Psoas muscle (tissue), 8 donors: Measurements from ENCODE around the gene ADGRG3. TPM values are rescaled to one million over a fixed set of nuclear protein-coding genes. Genes with fewer than 3 reads are reported as not detected.
A peak's percentile ranks its signal among the peaks of the same experiment; 100 is the strongest.

Source experiments
- ATAC-seq, 4 donors: fragments of 200-7000 bp; cut with Tn5 transposase; one replicate each; pipeline ENCODE4 v1.9.1; 2020; ENCODE audit warnings: moderate library complexity in 3 of 4, mild to moderate bottlenecking in 2 of 4
- DNase-seq, 2 donors: peaks; one replicate each; pipeline ENCODE4 v3.0.0-alpha.2; 2020
- H3K27ac ChIP-seq: fragments of 200-600 bp; one replicate; pipeline ENCODE4 v1.8.0; 2022
- H3K27me3 ChIP-seq, 3 donors: fragments of 200-600 bp in 1 of 3; one replicate each; pipeline versions ENCODE4 v1.6.1 to v1.8.0; 2013 to 2022; ENCODE audit warnings: low read length in 2 of 3, mild to moderate bottlenecking in 2 of 3, moderate library complexity in 1 of 3; ENCODE audit not compliant: insufficient read depth in 3 of 3
- H3K36me3 ChIP-seq, 2 donors: fragments of 200-600 bp in 1 of 2; one replicate each; pipeline versions ENCODE4 v1.6.1 to v1.8.0; 2013 to 2022; ENCODE audit warnings: low read depth in 1 of 2, mild to moderate bottlenecking in 1 of 2, moderate library complexity in 1 of 2; ENCODE audit not compliant: insufficient read depth in 1 of 2
- H3K4me1 ChIP-seq: fragments of 200-600 bp; one replicate; pipeline ENCODE4 v1.8.0; 2022
- H3K4me3 ChIP-seq: fragments of 200-600 bp; one replicate; pipeline ENCODE4 v1.8.0; 2022; ENCODE audit warnings: mild to moderate bottlenecking
- H3K9me3 ChIP-seq: fragments of 200-600 bp; one replicate; pipeline ENCODE4 v1.8.0; 2022
- WGBS, 3 donors: extraction: QIAGEN DNeasy Blood & Tissue Kit; methylation state at CpG; one replicate each; pipeline versions ENCODE4 v1.1.6 to v1.1.7; 2013; 5-methylcytosine and 5-hydroxymethylcytosine counted together
- intact Hi-C, 2 donors: fragments of 100-400 bp; cut with DNase I; formaldehyde crosslinking; loops; one replicate each; pipeline versions ENCODE4 v1.11.0 to v1.14.2; 2022
- polyA plus RNA-seq, 3 donors: library from polyadenylated mRNA; stranded (reverse); fragments of 200-250 nt; gene quantifications; one replicate each; pipeline ENCODE4 v1.2.3, GENCODE V29; 2013
- total RNA-seq, 4 donors: library from RNA; stranded (reverse); fragmentation: NEBNext Ultra II Directional in 2 of 4; extraction: Animal tissue kit (Norgen Biotek cat#: 25700) in 2 of 4; gene quantifications; one replicate each; pipeline versions ENCODE4 v1.2.1 to v1.2.4, GENCODE V29; 2021 to 2023
- TF ChIP-seq, protein P1 (sequence below): fragments of 200-600 bp; IDR thresholded peaks from one replicate; pipeline ENCODE4 v1.8.0; 2022; ENCODE audit warnings: antibody characterized with exemption
- donor health status: healthy with polysubstance abuse.
- donor health status: DM: no; HTN: no; CAD: no; lungs with moderate emphysema.
- donor health status: Bipolar disorder and iron deficiency.
- donor health status: healthy.
- donor health status: DM: yes; HTN: yes; CAD: no.
- donor health status: DM: no; HTN: no; CAD: no.
- donor health status: DM: no; HTN: no; CAD: no.
- donor health status: DM: yes; HTN: yes; CAD: no.

Gene ADGRG3
- total and polyA plus RNA-seq, 7 donors: 0.16 to 0.57 (median 0.31) TPM

DNA sequence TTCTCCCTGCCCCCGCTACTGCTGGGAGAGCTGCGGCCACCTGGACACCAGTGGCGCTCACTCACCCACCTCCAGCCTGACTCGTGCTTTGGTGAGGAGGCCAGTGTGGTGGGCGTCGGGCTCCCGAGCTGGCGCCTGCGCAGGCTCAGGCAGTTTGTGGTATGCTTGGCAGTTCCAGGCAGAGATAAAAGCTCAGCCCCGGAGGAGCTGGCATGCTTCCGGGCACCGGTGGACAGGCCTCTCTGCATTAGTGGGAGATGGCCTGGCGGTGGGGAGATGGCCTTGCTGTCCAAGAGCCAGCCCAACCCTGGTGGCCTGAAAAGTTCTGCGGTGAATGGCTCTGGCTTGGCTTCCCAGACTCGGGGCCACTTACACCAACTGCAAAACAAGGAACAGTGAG lies 35.5 kb upstream of the ADGRG3 start:
- H3K27me3 ChIP-seq: peaks cover 0 to 14% (median 8%) of the 10 kb centered on the region in 3 donors
- no peaks in the 10 kb centered on the region for H3K9me3 ChIP-seq
- no peak overlapping the region for H3K27ac ChIP-seq
- 44 to 63% (median 58%) methylated on average over 15 of the region's 15 CpGs for WGBS, 3 donors
- TF ChIP-seq, protein P1, sequence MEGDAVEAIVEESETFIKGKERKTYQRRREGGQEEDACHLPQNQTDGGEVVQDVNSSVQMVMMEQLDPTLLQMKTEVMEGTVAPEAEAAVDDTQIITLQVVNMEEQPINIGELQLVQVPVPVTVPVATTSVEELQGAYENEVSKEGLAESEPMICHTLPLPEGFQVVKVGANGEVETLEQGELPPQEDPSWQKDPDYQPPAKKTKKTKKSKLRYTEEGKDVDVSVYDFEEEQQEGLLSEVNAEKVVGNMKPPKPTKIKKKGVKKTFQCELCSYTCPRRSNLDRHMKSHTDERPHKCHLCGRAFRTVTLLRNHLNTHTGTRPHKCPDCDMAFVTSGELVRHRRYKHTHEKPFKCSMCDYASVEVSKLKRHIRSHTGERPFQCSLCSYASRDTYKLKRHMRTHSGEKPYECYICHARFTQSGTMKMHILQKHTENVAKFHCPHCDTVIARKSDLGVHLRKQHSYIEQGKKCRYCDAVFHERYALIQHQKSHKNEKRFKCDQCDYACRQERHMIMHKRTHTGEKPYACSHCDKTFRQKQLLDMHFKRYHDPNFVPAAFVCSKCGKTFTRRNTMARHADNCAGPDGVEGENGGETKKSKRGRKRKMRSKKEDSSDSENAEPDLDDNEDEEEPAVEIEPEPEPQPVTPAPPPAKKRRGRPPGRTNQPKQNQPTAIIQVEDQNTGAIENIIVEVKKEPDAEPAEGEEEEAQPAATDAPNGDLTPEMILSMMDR: no peak
- H3K4me3 ChIP-seq: no peak overlapping the region
- peaks cover 6% of the 10 kb centered on the region for H3K4me1 ChIP-seq
- DNase-seq (no peak), ATAC-seq (no peak)
- H3K36me3 ChIP-seq: no peaks in the 10 kb centered on the region
- intact Hi-C loops: no loop called here

GRCh38 chr16:57633383-57634064 lies 34.6 kb upstream of the ADGRG3 start:
- H3K9me3 ChIP-seq: no peaks in the 10 kb centered on the region
- no peaks in the 10 kb centered on the region for H3K4me1 ChIP-seq
- WGBS, 3 donors: 88 to 93% (median 88%) methylated on average over 11 of the region's 11 CpGs
- H3K27me3 ChIP-seq: peaks cover 0 to 11% (median 3%) of the 10 kb centered on the region in 3 donors
- intact Hi-C loops: no loop called here
- no peak for DNase-seq
- no peak for ATAC-seq
- H3K27ac ChIP-seq: peak overlapping the region; percentile 23
- TF ChIP-seq, protein P1: no peak
- H3K4me3 ChIP-seq: no peak overlapping the region
- H3K36me3 ChIP-seq: no peaks in the 10 kb centered on the region

DNA sequence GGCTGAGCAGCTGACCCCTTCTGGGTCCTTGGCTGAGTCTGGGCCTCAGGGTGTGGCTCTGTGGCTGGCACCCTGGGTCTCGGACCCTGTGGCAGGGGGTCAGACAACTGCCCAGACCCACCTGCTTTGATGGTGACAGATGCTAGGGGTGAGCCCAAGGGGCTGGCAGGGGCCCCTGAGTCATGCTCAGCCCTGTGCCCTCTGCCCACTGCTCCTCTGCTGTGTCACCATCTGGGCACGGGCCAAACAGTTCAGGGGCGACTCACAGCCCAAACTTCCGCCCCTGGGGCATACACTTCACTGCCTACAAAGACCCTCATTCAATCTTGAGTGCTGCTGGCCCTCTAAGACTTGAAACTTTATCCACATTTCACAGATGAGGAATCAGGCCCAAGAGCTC lies 33.9 kb upstream of the ADGRG3 start:
- 57 to 75% (median 67%) methylated on average over 2 to 4 of the region's 4 CpGs for WGBS, 3 donors
- Histone ChIP-seq H3K27me3 (peaks cover 0 to 12% (median 3%) of the 10 kb centered on the region in 3 donors), H3K36me3 (no peaks in the 10 kb centered on the region), H3K4me3 (no peak overlapping the region), H3K4me1 (no peaks in the 10 kb centered on the region), H3K27ac (peak overlapping the region; percentile 23), H3K9me3 (no peaks in the 10 kb centered on the region)
- no peak for DNase-seq
- intact Hi-C loops: no loop called here
- TF ChIP-seq, protein P1: no peak
- ATAC-seq: no peak

DNA sequence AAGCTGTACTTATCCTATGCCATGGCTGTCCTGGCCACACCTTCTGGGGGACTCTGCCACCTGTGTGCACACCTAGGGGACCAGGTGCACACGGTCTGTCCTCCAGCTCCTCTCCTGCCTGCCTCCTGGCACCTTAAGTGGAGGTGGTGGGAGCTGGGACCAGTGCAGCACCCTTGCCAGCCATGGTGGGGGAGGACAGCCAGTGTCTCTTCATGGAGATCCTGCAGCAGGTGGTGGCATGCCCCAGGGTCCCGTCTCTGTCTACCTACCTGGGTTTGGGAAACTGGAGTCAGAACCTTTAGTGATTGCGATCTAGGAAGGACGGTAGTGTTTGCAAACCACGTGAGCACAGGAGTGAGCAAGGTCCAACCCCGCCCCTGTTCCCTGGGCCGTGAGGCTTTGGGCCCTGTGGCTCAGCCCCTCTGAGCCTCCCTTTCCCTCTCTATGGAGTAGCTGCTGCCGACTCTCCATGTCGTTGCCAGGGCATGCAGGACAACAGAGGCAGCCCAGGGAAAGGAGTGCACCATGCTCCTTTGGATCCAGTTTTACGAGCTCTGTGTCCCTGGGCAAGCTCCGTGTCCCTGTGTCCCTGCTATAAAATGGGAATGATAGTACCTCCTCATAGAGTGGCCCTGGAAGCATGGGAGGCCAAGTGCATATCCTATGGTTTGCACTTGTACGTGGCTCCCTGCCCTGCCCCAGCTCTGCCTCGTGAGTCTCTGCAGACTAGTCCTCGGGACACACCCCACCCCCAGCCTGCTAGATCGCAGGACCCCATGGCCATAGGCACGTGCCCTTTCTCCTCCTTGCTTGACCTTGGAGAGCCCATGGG lies 32.6 kb upstream of the ADGRG3 start:
- TF ChIP-seq, protein P1: no peak
- no peaks in the 10 kb centered on the region for H3K4me1 ChIP-seq
- no peak overlapping the region for H3K27ac ChIP-seq
- H3K27me3 ChIP-seq: peaks cover 0 to 7% (median 0%) of the 10 kb centered on the region in 3 donors
- ATAC-seq: no peak
- H3K36me3 ChIP-seq: no peaks in the 10 kb centered on the region
- H3K4me3 ChIP-seq: no peak overlapping the region
- DNase-seq: no peak
- no peaks in the 10 kb centered on the region for H3K9me3 ChIP-seq
- 66 to 78% (median 74%) methylated on average over 16 of the region's 16 CpGs for WGBS, 3 donors
- intact Hi-C loops: no loop called here
